ENCODE results near the gene RGS19. TPM values are rescaled to one million over a fixed set of nuclear protein-coding genes. Genes with fewer than 3 reads are reported as not detected.

The RGS19 gene
- total and polyA plus RNA-seq, 2 of the 8 experiments (the other 6 are each of a cell fraction or from before 2014, with no cell fraction given), result 12.7 to 16.8 TPM

DNA sequence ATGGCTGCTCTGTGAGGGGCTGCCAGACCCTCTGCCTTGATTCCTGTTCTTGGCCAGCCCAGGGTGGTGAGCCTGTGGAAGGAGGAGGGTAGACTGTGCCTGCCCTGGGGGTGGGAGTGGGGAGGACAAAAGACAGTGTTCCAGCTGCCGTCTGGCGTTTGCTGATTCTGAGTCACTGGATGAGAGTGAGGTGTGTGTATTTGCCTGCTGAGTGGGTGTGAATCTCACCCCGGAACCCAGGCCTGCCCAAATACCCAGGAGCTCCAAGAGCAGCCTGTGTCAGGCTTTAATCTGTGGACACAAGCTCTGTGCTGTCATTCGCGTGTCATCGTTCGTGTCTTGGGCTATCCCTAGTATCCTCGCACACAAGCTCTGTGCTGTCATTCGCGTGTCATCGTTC lies 7.5 kb upstream of the RGS19 start:
- Histone ChIP-seq H2BK12ac (ENCODE audit: low read depth, low read length) (no peak overlapping the region), H3K18ac (ENCODE audit: extremely low read depth, low read length) (no peak overlapping the region), H2AFZ (ENCODE audit: low read length) (no peak overlapping the region), H2BK15ac (ENCODE audit: low read length) (no peak overlapping the region), H4K20me1 (replicated peaks in 1 of 2; ENCODE audit: control insufficient read depth in 1 of 2, insufficient read depth in 2 of 2, low read length in 2 of 2) (peaks cover 1 to 2% of the 10 kb centered on the region in 2 experiments), H4K5ac (ENCODE audit: insufficient read length, low read depth, low read length) (no peak overlapping the region), H3K9me3 (ENCODE audit: insufficient read depth in 2 of 2, low read depth in 1 of 2, low read length in 1 of 2) (no peaks in the 10 kb centered on the region), H3K36me3 (ENCODE audit: control insufficient read depth in 2 of 4, insufficient read depth in 4 of 4, low read length in 3 of 4) (no peaks in the 10 kb centered on the region), H2AK5ac (ENCODE audit: low read depth, low read length) (no peak overlapping the region), H3K56ac (replicated peaks; ENCODE audit: insufficient read length, low read depth, low read length) (no peak overlapping the region), H2BK5ac (ENCODE audit: low read depth, low read length) (no peak overlapping the region), H3K4me2 (ENCODE audit: insufficient read depth in 1 of 2, low read depth in 2 of 2, low read length in 2 of 2) (no peak overlapping the region), H3K9ac (replicated peaks in 1 of 4; ENCODE audit: extremely low read depth in 1 of 4, low read depth in 3 of 4, low read length in 3 of 4) (no peak overlapping the region), H2BK120ac (replicated peaks; ENCODE audit: low read depth, low read length) (no peak overlapping the region), H3K27me3 (replicated peaks in 1 of 4; ENCODE audit: control insufficient read depth in 3 of 4, extremely low read depth in 1 of 4, insufficient read depth in 3 of 4, low read length in 3 of 4) (peaks cover 6 to 43% (median 34%) of the 10 kb centered on the region in 4 experiments), H4K91ac (replicated peaks; ENCODE audit: insufficient read length, low read length) (no peak overlapping the region), H3K4me3 (ENCODE audit: extremely low read depth in 1 of 4, insufficient read depth in 2 of 4, low read depth in 3 of 4, low read length in 4 of 4) (no peak overlapping the region), H3K79me2 (ENCODE audit: control insufficient read depth in 1 of 2, insufficient read depth in 2 of 2, low read length in 2 of 2) (no peaks in the 10 kb centered on the region), H4K8ac (ENCODE audit: extremely low read depth, insufficient read depth, low read length) (no peak overlapping the region), H3K23me2 (ENCODE audit: low read depth, low read length) (peaks cover 12% of the 10 kb centered on the region; the same call in 1 of the 2 replicates), H3K4ac (replicated peaks; ENCODE audit: insufficient read length, low read depth, low read length) (no peak overlapping the region), H3K27ac (ENCODE audit: low read depth, low read length) (no peak overlapping the region), H3K14ac (ENCODE audit: insufficient read length) (no peak overlapping the region), H2BK20ac (ENCODE audit: low read length) (no peak overlapping the region), H3K4me1 (replicated peaks in 1 of 4; ENCODE audit: control insufficient read depth in 3 of 4, insufficient read depth in 4 of 4, low read length in 3 of 4) (peaks cover 0 to 18% (median 10%) of the 10 kb centered on the region in 4 experiments; a peak in 6 of 7 replicates), H3K23ac (ENCODE audit: insufficient read length) (no peak overlapping the region), H3K79me1 (ENCODE audit: low read depth, low read length) (no peaks in the 10 kb centered on the region)
- 97% methylated on average over 7 of the region's 11 CpGs; no CpG with 5 or more reads in 1 of the 2 experiments for WGBS, 2 experiments (ENCODE audit: extremely low coverage in 1 of 2, insufficient coverage in 1 of 2, insufficient read length in 1 of 2, insufficient replicate concordance in 2 of 2, low coverage in 1 of 2, low lambda C conversion rate in 2 of 2, missing lambda C conversion rate in 1 of 2)
- no peak for TF ChIP-seq BRCA1 (IDR thresholded peaks at IDR 0.05; ENCODE audit: low read depth, low read length)
- no peak for TF ChIP-seq SIRT6 (IDR thresholded peaks at IDR 0.05; ENCODE audit: low read length)
- TF ChIP-seq HDAC2 (IDR thresholded peaks at IDR 0.05; ENCODE audit: borderline replicate concordance in 1 of 2, low read depth in 2 of 2, low read length in 2 of 2), result no peak
- no peak for TF ChIP-seq CBX8 (IDR thresholded peaks at IDR 0.05; ENCODE audit: borderline replicate concordance, low read depth, low read length)
- TF ChIP-seq RNF2 (IDR thresholded peaks at IDR 0.05; ENCODE audit: borderline replicate concordance, low read depth, low read length, missing control alignments, poor library complexity, severe bottlenecking), result no peak
- TF ChIP-seq BACH1 (IDR thresholded peaks at IDR 0.05; ENCODE audit: low read length), result no peak
- no peak for TF ChIP-seq ASH2L (IDR thresholded peaks at IDR 0.05; ENCODE audit: low read length)
- no peak for TF ChIP-seq SP4 (IDR thresholded peaks at IDR 0.05; ENCODE audit: low read length)
- ChIA-PET POLR2A (ENCODE audit: partially characterized antibody) (no interaction called here), CTCF (ENCODE audit: partially characterized antibody) (interaction anchor here (4.9 to 13.0 kb wide), 3 partner anchors 14 to 31 kb away, joined by 41 to 144 read pairs (median 139); partner anchors contain the start of genes SOX18 and TCEA2)
- FAIRE-seq (no peak), DNase-seq (ENCODE audit: low read depth in 1 of 2, low spot score in 2 of 2) (no peak)
